Measurements from ENCODE around the gene PLEKHM3. TPM values are rescaled to one million over a fixed set of nuclear protein-coding genes. Genes with fewer than 3 reads are reported as not detected.

The PLEKHM3 gene
- total RNA-seq, 2 experiments from 2014 or later: 4.9 to 5.4 TPM

GRCh38 chr2:207847807-207848544 is 177.4 kb downstream of the PLEKHM3 start:
- CTCF ChIA-PET: no interaction called here
- POLR2A ChIA-PET: interaction anchor here (2.0 kb wide), 1 partner anchor 13 kb away, joined by 6 read pairs; no protein-coding TSS in a partner anchor
- no peak overlapping the region for H3K27ac Mint-ChIP-seq
- no peaks in the 10 kb centered on the region for H3K36me3 Mint-ChIP-seq (ENCODE audit: low read depth)
- no peaks in the 10 kb centered on the region for H3K27me3 Mint-ChIP-seq
- no peak overlapping the region for H3K4me3 Mint-ChIP-seq
- no peaks in the 10 kb centered on the region for H3K9me3 Mint-ChIP-seq
- DNase-seq: no peak
- H3K4me1 Mint-ChIP-seq: no peaks in the 10 kb centered on the region

DNA sequence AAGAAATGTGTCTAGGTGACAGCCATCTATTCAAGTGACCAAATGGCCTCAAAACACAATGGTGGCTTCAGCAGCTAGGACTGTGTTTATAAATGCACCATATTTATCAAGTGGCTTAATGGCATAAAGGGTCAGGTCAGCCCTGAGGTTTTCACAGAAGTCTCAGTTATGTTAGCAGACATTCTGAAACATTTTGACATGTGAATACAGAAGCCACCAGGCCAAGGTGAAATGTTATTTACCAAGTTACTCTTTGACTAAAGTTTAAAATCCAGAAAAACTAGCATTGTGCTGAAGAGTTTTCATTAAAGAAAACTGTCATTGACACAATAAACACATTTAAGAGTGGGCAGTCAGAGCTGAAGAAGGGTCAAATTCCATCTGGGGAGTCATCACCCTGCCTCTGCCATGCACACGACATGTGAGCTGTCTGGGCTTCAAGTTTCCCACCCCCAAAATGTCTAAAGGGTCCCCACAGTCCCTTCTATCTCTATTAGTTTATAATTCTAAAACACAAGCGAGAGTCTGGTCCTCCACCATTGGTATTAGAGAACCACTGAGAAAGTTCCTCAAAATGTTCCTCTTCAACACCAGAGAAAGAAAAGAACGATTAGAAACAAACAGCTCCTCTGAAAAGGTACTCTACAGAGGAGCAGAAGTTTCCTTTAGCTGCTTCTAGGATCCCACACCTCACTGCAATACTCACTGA is 178.1 kb downstream of the PLEKHM3 start:
- DNase-seq: no peak
- no peaks in the 10 kb centered on the region for H3K9me3 Mint-ChIP-seq
- no peak overlapping the region for H3K4me3 Mint-ChIP-seq
- POLR2A ChIA-PET: interaction anchor here (2.0 kb wide), 1 partner anchor 12 kb away, joined by 6 read pairs; no protein-coding TSS in a partner anchor
- H3K4me1 Mint-ChIP-seq: no peaks in the 10 kb centered on the region
- CTCF ChIA-PET: no interaction called here
- no peaks in the 10 kb centered on the region for H3K36me3 Mint-ChIP-seq (ENCODE audit: low read depth)
- H3K27ac Mint-ChIP-seq: no peak overlapping the region
- no peaks in the 10 kb centered on the region for H3K27me3 Mint-ChIP-seq

DNA sequence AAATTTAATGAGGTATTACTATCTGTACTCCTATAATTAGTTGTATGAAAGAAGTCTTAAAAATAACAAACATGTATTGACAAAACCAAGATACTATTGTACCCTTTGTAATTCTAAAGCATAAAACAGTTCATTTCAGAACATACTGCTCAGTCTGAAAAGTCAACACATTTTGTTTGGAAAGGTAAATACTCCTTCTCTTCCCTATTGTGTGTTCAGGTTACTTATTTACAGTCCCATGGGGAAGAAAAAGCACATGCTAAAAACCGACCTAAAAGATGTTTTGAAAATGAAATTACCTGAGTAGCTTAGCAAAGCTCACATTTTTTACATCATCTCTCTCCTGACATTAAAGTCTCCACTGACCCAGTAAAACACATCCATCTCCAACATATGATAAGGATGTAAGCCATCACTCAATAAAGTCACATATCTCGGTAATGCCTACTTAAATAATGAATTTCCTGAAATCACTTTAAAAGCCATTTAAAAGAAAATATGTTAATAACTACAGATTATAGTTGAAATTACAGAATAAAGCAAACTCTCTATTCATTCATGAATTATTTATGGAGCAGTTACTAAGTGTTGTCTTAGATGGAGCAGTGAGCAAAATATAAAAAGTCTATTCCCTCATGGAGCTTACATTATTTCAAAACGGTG is 180.0 kb downstream of the PLEKHM3 start:
- H3K27me3 Mint-ChIP-seq: no peaks in the 10 kb centered on the region
- H3K36me3 Mint-ChIP-seq (ENCODE audit: low read depth): no peaks in the 10 kb centered on the region
- H3K4me1 Mint-ChIP-seq: no peaks in the 10 kb centered on the region
- H3K9me3 Mint-ChIP-seq: no peaks in the 10 kb centered on the region
- H3K27ac Mint-ChIP-seq: no peak overlapping the region
- ChIA-PET POLR2A (no interaction called here), CTCF (no interaction called here)
- H3K4me3 Mint-ChIP-seq: no peak overlapping the region
- no peak for DNase-seq

DNA sequence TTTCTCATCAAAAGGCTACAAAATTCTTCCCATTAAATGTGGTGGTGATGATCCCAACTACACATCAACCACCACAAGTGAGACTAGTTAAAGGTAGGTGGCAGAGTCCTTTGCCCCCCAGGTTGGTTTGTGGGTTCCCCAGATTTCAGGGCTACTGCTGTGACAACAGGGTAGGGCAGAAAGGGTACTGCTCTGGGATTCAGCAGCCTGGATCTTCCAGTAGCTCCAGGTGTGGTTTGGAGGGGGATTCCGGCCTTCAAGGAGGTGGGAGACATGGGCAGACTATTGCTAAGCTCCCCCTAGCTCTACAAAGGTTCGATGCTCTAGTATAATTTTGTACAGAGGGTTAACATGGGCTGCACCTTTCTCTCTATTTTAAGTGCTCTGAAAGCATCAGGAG is 180.7 kb downstream of the PLEKHM3 start:
- no peaks in the 10 kb centered on the region for H3K36me3 Mint-ChIP-seq (ENCODE audit: low read depth)
- no peaks in the 10 kb centered on the region for H3K9me3 Mint-ChIP-seq
- H3K4me3 Mint-ChIP-seq: no peak overlapping the region
- no peaks in the 10 kb centered on the region for H3K27me3 Mint-ChIP-seq
- no peaks in the 10 kb centered on the region for H3K4me1 Mint-ChIP-seq
- no peak overlapping the region for H3K27ac Mint-ChIP-seq
- CTCF ChIA-PET: no interaction called here
- no peak for DNase-seq
- POLR2A ChIA-PET: no interaction called here

DNA sequence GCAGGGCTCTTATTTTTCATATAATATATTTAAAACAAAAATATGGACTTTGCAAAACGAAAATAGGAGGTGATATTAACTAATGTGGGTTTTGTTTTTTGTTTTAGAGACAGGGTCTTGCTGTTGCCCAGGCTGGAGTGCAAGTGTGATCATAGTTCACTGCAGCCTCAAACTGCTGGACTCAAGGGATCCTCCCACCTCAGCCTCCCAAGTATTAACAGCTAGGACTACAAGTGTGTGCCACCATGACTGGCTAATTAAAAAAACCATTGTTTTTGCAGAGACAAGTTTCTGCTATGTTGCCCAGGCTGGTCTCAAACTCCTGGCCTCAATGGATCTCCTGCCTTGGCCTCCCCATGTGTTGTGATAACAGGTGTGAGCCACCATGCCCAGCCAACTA is 185.2 kb downstream of the PLEKHM3 start:
- no peak for DNase-seq
- Mint-ChIP-seq H3K36me3 (ENCODE audit: low read depth) (no peaks in the 10 kb centered on the region), H3K4me3 (no peak overlapping the region), H3K9me3 (no peaks in the 10 kb centered on the region), H3K4me1 (no peaks in the 10 kb centered on the region), H3K27ac (no peak overlapping the region), H3K27me3 (no peaks in the 10 kb centered on the region)
- POLR2A ChIA-PET: no interaction called here
- CTCF ChIA-PET: no interaction called here

DNA sequence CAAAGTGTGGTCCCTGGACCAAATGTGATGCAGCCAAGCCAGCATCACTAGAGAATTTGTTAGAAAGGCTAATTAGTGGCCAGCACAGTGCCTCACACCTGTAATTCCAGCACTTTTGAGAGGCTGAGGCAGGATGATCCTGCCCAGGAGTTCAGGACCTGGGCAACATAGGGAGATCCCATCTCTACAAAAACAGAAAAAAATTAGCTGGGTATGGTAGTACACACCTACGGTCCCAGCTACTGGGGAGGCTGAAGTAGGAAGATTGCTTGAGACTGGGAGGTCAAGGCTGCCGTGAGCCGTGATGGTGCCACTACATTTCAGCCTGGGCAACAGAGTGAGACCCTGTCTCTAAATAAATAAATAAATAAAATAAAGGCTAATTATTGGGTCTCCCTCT is 185.8 kb downstream of the PLEKHM3 start:
- Mint-ChIP-seq H3K27me3 (no peaks in the 10 kb centered on the region), H3K4me1 (no peaks in the 10 kb centered on the region), H3K4me3 (no peak overlapping the region), H3K9me3 (no peaks in the 10 kb centered on the region), H3K27ac (no peak overlapping the region), H3K36me3 (ENCODE audit: low read depth) (no peaks in the 10 kb centered on the region)
- DNase-seq: no peak
- ChIA-PET POLR2A (no interaction called here), CTCF (no interaction called here)

GRCh38 chr2:207839028-207839427 is 186.3 kb downstream of the PLEKHM3 start:
- DNase-seq: no peak
- POLR2A ChIA-PET: no interaction called here
- Mint-ChIP-seq H3K27me3 (no peaks in the 10 kb centered on the region), H3K4me1 (no peaks in the 10 kb centered on the region), H3K36me3 (ENCODE audit: low read depth) (no peaks in the 10 kb centered on the region), H3K9me3 (no peaks in the 10 kb centered on the region), H3K27ac (no peak overlapping the region), H3K4me3 (no peak overlapping the region)
- CTCF ChIA-PET: no interaction called here

DNA sequence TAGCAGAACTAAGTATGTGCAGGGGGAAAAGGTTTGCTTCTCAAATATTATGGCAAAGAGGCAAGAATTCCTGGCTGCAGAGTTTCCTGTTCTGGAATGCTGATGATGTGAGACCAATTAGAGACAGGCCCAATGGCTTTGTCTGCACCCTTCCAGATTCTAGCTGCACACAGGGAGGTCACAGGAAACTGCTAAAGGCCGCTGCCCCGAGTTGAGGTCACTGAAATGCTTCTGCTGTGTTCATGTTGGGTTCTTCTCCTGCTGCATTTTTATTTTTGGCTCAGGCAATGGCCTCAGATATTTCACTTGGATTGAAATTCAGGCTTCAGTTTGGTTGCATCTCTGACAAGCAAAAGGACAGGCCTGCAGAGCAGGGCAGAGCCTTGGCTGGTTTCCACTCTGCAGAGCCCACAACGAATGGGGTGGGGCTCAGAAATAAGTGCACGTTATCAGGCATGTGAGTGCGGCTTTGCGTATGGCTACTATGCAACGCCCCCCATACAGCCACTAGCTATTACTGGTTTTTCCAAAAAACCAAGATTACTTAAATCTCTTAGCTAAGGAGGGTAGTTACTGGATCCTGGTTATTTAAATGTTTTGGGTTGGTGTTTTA is 188.7 kb downstream of the PLEKHM3 start:
- Mint-ChIP-seq H3K4me1 (peaks cover 8% of the 10 kb centered on the region), H3K9me3 (no peaks in the 10 kb centered on the region), H3K27me3 (no peaks in the 10 kb centered on the region), H3K27ac (no peak overlapping the region), H3K4me3 (no peak overlapping the region), H3K36me3 (ENCODE audit: low read depth) (no peaks in the 10 kb centered on the region)
- ChIA-PET CTCF (no interaction called here), POLR2A (no interaction called here)
- peak; percentile 2 for DNase-seq

GRCh38 chr2:207835805-207836204 is 189.5 kb downstream of the PLEKHM3 start:
- Mint-ChIP-seq H3K4me3 (no peak overlapping the region), H3K36me3 (ENCODE audit: low read depth) (no peaks in the 10 kb centered on the region), H3K27ac (no peak overlapping the region), H3K9me3 (no peaks in the 10 kb centered on the region), H3K4me1 (peaks cover 8% of the 10 kb centered on the region), H3K27me3 (no peaks in the 10 kb centered on the region)
- ChIA-PET CTCF (no interaction called here), POLR2A (interaction anchor here (1.8 kb wide), 1 partner anchor 11 kb away, joined by 6 read pairs; no protein-coding TSS in a partner anchor)
- DNase-seq: no peak

- ChIA-PET CTCF (interaction anchor here (0.8 kb wide), 1 partner anchor 105 kb away, joined by 3 read pairs; no protein-coding TSS in a partner anchor), POLR2A (no interaction called here)
- H3K9me3 Mint-ChIP-seq: no peaks in the 10 kb centered on the region
- H3K4me3 Mint-ChIP-seq: no peak overlapping the region
- H3K4me1 Mint-ChIP-seq: peaks cover 21% of the 10 kb centered on the region
- DNase-seq: no peak
- no peaks in the 10 kb centered on the region for H3K36me3 Mint-ChIP-seq (ENCODE audit: low read depth)
- no peaks in the 10 kb centered on the region for H3K27me3 Mint-ChIP-seq
- H3K27ac Mint-ChIP-seq: no peak overlapping the region
These were observed 192.0 kb downstream of the PLEKHM3 start for GRCh38 chr2:207833251-207833751.

DNA sequence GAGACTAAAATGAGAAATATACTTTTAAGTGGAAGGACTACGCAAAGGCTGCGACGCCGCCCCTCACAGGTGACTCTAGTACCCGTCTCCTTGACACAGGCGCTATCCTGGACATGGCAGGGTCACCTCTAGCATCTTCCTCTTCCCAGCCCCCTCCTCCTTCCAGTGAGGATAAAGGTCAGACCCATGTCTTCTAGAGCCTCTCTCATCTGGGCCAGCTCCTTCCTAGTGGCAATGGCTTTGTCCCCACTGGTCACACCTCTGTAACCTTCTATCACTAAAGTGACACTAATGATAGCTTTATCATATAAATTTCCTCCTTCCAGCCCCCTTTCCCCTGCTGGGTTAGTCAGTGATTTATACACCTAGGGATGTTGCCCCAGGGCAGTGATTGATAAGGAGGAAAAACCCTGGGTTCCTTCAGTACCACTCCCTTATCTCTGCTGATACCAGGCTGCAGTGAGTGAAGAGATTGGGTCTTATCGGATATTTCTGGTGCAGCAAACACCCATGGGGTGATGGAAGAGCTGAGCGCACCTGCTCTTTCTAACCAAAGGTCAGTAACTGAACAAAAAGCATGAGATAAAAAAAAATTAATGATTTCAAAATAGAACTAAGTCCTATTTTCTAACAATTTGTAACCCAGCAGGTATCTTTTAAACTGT is 193.6 kb downstream of the PLEKHM3 start:
- Mint-ChIP-seq H3K27ac (no peak overlapping the region), H3K36me3 (ENCODE audit: low read depth) (no peaks in the 10 kb centered on the region), H3K4me3 (no peak overlapping the region), H3K4me1 (peaks cover 21% of the 10 kb centered on the region), H3K27me3 (no peaks in the 10 kb centered on the region), H3K9me3 (no peaks in the 10 kb centered on the region)
- no peak for DNase-seq
- ChIA-PET CTCF (no interaction called here), POLR2A (no interaction called here)

DNA sequence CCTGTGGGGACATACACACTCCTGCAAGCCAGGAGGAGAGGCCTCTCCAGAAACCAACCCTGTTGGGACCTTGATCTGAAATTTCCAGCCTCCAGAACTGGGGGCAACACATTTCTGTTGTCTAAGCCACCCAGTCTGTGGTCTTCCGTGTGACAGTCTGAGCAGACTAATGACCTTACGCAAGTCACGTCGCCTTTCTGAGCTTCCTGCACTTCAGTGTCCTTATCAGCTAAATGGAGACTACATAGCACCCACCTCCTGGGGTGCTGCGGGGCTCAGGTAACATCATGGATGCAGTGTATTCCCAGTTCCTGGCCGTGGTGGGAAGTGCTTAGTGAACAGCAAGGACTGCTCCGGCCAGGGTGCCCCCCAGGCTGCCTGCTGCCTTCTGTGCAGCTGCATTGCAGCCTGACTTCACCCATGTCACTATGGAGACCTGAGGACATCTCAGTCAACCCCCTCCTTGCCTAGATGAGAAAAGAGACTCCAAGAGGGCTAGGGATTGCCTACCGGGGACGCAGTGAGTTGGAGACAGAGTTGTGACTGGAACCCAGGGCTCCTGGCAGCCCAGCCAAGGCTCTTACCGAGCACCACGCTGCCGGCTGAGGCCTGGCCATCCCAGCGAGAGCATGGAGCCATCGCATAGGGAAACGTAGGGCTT is 194.4 kb downstream of the PLEKHM3 start:
- POLR2A ChIA-PET: no interaction called here
- no peaks in the 10 kb centered on the region for H3K9me3 Mint-ChIP-seq
- no peaks in the 10 kb centered on the region for H3K27me3 Mint-ChIP-seq
- no peak for DNase-seq
- H3K4me3 Mint-ChIP-seq: no peak overlapping the region
- CTCF ChIA-PET: no interaction called here
- H3K36me3 Mint-ChIP-seq (ENCODE audit: low read depth): no peaks in the 10 kb centered on the region
- peaks cover 21% of the 10 kb centered on the region for H3K4me1 Mint-ChIP-seq
- no peak overlapping the region for H3K27ac Mint-ChIP-seq

Data from activated CD4-positive, alpha-beta memory T cell treated with anti-CD3 and anti-CD28 coated beads, Interleukin-2, amount 10 ng/mL, durations not matched to agents 7 days and 5 days (primary cell).